Mucosa of descending colon (tissue), 3 donors: ENCODE results near the gene PDE4A. TPM values are rescaled to one million over a fixed set of nuclear protein-coding genes. Genes with fewer than 3 reads are reported as not detected.

Experiments used
- ATAC-seq: fragments of 200-7000 bp; cut with Tn5 transposase; one replicate; pipeline ENCODE4 v1.9.1; 2020; ENCODE audit warnings: mild to moderate bottlenecking, moderate library complexity
- DNase-seq, 3 donors: peaks; one replicate each; pipeline ENCODE4 v3.0.0-alpha.2; 2020
- H3K36me3 ChIP-seq: fragments of 200-600 bp; one replicate; pipeline ENCODE4 v1.8.0; 2021; ENCODE audit warnings: low read depth, mild to moderate bottlenecking
- H3K4me1 ChIP-seq: fragments of 200-600 bp; one replicate; pipeline ENCODE4 v1.8.0; 2021; ENCODE audit warnings: low read depth, mild to moderate bottlenecking
- H3K4me3 ChIP-seq: fragments of 200-600 bp; one replicate; pipeline ENCODE4 v1.8.0; 2021; ENCODE audit warnings: mild to moderate bottlenecking
- H3K9me3 ChIP-seq: fragments of 200-600 bp; one replicate; pipeline ENCODE4 v1.8.0; 2021; ENCODE audit warnings: mild to moderate bottlenecking
- intact Hi-C, 2 donors: fragments of 100-400 bp; cut with DNase I in 1 of 2; cut with micrococcal nuclease in 1 of 2; formaldehyde crosslinking; loops; one replicate each; pipeline versions ENCODE4 v1.11.0 to v1.11.1; 2022; cut with DNase I, micrococcal nuclease
- total RNA-seq, 3 donors: library from RNA; stranded (reverse); fragmentation: NEBNext Ultra II Directional in 2 of 3; extraction: Animal tissue kit (Norgen Biotek cat#: 25700) in 2 of 3; gene quantifications; one replicate each; pipeline versions ENCODE4 v1.2.1 to v1.2.4, GENCODE V29; 2021 to 2023
- TF ChIP-seq, protein P1 (sequence below): fragments of 200-600 bp; IDR thresholded peaks from one replicate; pipeline ENCODE4 v1.8.0; 2022; ENCODE audit warnings: antibody characterized with exemption, mild to moderate bottlenecking
- donor health status: DM: no; HTN: no; CAD: no; lungs with moderate emphysema.
- donor health status: DM: no; HTN: no; CAD: no.
- donor health status: DM: no; HTN: yes; CAD: no.

PDE4A gene
- total RNA-seq, 3 donors from 2014 or later: 7.0 to 27.4 (median 14.7) TPM

DNA sequence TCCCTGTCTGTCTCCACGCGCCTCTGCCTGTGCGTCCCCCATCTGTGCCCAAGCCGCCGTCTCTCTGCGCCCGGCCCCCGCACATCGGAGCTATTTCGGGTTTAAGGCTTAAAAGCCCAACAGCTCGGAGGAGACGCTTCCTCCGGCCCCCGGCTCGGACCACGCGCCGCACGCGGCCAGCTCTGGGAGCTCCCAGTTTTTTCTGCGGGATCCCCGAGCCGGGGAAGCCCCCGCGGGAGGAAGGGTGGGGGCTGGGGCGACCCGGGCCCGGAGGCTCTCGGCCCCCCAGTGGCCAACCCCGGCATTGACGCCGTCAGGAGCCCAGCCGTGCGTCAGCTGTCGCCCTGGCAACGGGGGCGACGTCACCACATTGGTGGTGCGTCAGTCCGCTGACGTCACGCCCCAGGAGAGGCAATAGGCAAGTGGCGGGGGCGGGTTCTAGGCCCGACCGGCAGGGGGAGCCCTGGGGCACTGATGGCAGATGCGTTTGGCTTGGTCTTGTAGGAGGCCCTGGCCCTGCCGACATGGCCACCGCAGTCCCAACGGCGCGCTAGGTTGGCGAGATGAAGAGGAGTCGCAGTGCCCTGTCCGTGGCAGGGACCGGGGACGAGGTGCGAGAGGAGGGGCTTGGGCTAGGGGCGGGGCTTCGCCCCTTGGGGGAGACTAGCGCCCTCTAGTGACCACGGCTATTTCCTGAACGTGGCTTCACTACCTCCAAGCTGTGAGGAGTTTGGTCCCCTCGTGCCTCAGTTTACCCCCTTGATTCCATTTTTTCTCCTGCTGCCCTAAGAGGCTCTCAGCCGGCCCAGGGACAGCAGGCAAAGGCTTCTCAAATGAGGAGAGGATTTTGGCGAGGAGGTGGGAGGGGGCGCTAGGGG, 3.7 kb upstream of the PDE4A start:
- Histone ChIP-seq H3K9me3 (no peaks in the 10 kb centered on the region), H3K4me1 (peaks cover 26% of the 10 kb centered on the region), H3K36me3 (no peaks in the 10 kb centered on the region), H3K4me3 (no peak overlapping the region)
- intact Hi-C loops: no loop called here
- TF ChIP-seq, protein P1, sequence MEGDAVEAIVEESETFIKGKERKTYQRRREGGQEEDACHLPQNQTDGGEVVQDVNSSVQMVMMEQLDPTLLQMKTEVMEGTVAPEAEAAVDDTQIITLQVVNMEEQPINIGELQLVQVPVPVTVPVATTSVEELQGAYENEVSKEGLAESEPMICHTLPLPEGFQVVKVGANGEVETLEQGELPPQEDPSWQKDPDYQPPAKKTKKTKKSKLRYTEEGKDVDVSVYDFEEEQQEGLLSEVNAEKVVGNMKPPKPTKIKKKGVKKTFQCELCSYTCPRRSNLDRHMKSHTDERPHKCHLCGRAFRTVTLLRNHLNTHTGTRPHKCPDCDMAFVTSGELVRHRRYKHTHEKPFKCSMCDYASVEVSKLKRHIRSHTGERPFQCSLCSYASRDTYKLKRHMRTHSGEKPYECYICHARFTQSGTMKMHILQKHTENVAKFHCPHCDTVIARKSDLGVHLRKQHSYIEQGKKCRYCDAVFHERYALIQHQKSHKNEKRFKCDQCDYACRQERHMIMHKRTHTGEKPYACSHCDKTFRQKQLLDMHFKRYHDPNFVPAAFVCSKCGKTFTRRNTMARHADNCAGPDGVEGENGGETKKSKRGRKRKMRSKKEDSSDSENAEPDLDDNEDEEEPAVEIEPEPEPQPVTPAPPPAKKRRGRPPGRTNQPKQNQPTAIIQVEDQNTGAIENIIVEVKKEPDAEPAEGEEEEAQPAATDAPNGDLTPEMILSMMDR: peak; percentile 82
- ATAC-seq (peak; percentile 85), DNase-seq (peak; percentile 88 to 92 (median 89))

DNA sequence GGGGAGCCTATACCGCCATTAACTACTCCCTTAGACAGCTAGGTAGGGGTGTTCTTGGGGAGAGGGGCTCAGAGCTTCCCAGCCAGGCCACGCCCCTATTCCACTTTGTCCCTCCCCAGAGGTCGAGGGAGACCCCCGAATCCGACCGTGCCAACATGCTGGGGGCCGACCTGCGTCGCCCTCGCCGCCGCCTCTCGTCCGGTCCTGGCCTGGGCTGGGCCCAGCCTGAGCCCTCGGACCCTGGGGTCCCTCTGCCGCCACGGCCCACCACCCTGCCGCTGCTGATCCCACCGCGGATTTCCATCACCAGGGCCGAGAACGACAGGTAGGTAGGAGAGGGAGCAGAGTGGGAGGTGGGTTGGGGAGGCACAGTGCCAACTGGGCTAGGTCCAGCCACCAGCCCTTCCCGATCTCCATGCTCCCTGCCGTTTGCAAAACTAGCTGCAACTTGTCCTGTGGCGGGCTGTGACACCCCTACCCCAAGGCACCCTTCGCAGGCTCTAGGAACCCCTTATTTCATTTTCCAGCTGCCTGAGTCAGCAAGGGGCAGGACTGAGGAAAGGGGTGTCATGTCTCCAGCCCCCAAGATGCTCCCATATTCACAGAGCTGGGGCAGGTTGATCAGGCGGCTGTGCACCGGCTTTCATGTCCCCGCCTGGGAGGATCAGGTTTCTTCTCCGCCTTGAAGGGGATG, 2.6 kb upstream of the PDE4A start:
- no peak for DNase-seq
- Histone ChIP-seq H3K4me1 (peaks cover 26% of the 10 kb centered on the region), H3K4me3 (no peak overlapping the region), H3K9me3 (no peaks in the 10 kb centered on the region), H3K36me3 (no peaks in the 10 kb centered on the region)
- no peak for ATAC-seq
- TF ChIP-seq, protein P1: no peak
- intact Hi-C loops: no loop called here

DNA sequence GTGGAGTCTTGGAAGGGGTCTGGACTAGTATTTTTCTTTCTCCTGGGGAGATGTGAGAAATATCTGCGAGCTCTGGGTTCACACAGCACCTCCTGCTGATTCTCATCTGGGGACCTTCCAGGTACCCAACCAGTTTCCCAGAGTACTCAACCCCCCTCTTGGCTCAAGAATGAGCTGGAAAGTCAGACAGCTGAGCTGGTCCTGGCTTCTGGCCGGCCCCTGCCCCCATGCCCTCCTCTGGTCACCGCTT, 2.2 kb upstream of the PDE4A start:
- TF ChIP-seq, protein P1: no peak
- Histone ChIP-seq H3K9me3 (no peaks in the 10 kb centered on the region), H3K4me3 (no peak overlapping the region), H3K4me1 (peaks cover 26% of the 10 kb centered on the region), H3K36me3 (no peaks in the 10 kb centered on the region)
- DNase-seq: no peak
- intact Hi-C loops: no loop called here
- no peak for ATAC-seq

DNA sequence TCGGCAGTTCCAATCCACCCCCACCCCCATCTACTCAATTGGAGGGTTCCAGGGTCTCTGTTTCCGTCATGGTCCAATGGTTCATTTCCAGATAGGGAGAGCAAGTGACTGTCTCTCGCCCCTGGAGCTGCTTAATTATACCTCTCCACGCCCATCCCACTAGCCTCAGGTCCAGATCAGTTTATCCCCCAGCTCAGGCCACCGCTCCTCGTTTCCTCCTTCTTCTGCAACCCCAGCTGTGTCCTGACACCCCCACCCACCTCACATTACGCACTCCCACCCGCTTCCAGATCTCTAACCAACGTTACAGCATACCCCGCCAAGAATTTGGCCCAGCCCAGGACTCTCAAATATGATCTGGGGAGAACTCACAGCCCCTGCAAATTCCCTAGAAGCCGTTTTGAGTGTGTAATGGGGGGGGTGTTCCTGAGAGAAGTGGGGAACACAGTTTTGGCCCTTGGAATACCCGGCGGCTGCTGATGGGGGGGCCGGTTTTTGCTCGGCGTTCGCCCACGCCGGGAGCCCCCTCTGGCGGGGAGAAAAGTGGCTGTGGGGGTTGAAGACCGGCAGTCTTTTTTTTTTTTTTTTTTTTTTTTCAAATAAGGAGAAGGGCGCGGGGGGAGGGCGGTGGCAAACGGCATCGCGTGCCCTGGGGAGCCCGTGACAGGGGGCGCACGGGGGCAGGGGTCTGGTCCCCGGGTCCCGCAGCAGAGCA, 1.7 kb upstream of the PDE4A start:
- H3K36me3 ChIP-seq: no peaks in the 10 kb centered on the region
- H3K4me3 ChIP-seq: no peak overlapping the region
- TF ChIP-seq, protein P1: no peak
- peaks cover 27% of the 10 kb centered on the region for H3K4me1 ChIP-seq
- H3K9me3 ChIP-seq: no peaks in the 10 kb centered on the region
- ATAC-seq (no peak), DNase-seq (no peak)
- intact Hi-C loops: no loop called here

DNA sequence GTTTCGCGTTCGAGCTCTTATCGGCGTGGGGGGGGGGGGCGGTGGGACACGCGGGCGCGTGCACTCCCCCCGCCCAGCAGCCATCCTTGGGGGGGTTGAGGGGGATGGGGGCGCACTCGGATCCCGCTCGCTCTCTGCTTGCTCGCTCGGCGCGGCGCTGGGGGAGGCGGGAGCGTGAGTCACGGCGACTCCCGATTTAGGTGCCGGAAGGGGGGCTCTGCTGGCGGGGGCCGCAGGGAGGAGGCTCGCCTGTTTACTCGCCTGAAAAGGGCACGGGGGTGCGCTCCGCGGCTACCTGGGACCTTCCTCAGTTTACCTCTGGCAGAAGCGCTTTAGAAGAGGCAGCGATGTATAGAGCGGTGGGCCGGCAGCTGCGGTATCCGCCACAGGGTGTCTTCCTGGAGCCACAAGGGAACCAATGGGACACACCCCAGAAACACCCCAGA, 1.1 kb upstream of the PDE4A start:
- Histone ChIP-seq H3K9me3 (no peaks in the 10 kb centered on the region), H3K4me3 (no peak overlapping the region), H3K36me3 (no peaks in the 10 kb centered on the region), H3K4me1 (peaks cover 33% of the 10 kb centered on the region)
- ATAC-seq (no peak), DNase-seq (no peak)
- TF ChIP-seq, protein P1: no peak
- intact Hi-C loops: no loop called here
